A673 (cell line): Measurements from ENCODE around the gene FAM184B. TPM values are rescaled to one million over a fixed set of nuclear protein-coding genes. Genes with fewer than 3 reads are reported as not detected.

Source experiments
- BruUV-seq: library from RNA; stranded (reverse); fragments of 400-500 nt; replicated peaks from 2 replicates; lab custom pipeline; 2021; lab: Mats Ljungman, UMichigan
- CTCF ChIA-PET: fragments of 300-600 bp; sonication (Branson Sonifier 250); formaldehyde crosslinking; loops from one replicate; lab custom pipeline; 2022; ENCODE audit warnings: antibody characterized with exemption; lab: Charles Lee
- POLR2A ChIA-PET: fragments of 300-600 bp; sonication (Branson Sonifier 250); formaldehyde crosslinking; loops from one replicate; lab custom pipeline; 2022; ENCODE audit warnings: antibody characterized with exemption; ENCODE audit not compliant: low non-redundant PET; lab: Charles Lee
- DNase-seq: peaks from one replicate; pipeline ENCODE4 v3.0.0-alpha.2; 2015; ENCODE audit warnings: low spot score
- H3K27ac ChIP-seq: fragments of 200-600 bp; sonication (generic); 2 replicates; pipeline ENCODE4 v1.5.1; 2016; ENCODE audit warnings: mixed run types, low read depth, mild to moderate bottlenecking, mixed read lengths, antibody characterized with exemption, low read length; ENCODE audit not compliant: poor library complexity, severe bottlenecking
- H3K27me3 ChIP-seq: fragments of 200-600 bp; sonication (generic); replicated peaks from 2 replicates; pipeline ENCODE4 v1.6.1; 2017; ENCODE audit warnings: mixed run types, low read depth, mild to moderate bottlenecking, mixed read lengths, antibody characterized with exemption, low read length; ENCODE audit not compliant: insufficient read depth, poor library complexity
- H3K36me3 ChIP-seq: fragments of 200-600 bp; sonication (generic); 2 replicates; pipeline ENCODE4 v1.6.1; 2016; ENCODE audit warnings: mixed run types, mild to moderate bottlenecking, mixed read lengths, antibody characterized with exemption, low read length; ENCODE audit not compliant: insufficient read depth, poor library complexity, severe bottlenecking
- H3K4me1 ChIP-seq: fragments of 200-600 bp; sonication (generic); 2 replicates; pipeline ENCODE4 v1.6.1; 2017; ENCODE audit warnings: mixed run types, mild to moderate bottlenecking, mixed read lengths, antibody characterized with exemption, low read length; ENCODE audit not compliant: insufficient read depth, poor library complexity, severe bottlenecking
- H3K4me3 ChIP-seq: fragments of 200-600 bp; sonication (generic); 2 replicates; pipeline ENCODE4 v1.5.1; 2016; ENCODE audit warnings: low read depth, mixed run types, mild to moderate bottlenecking, mixed read lengths, low read length; ENCODE audit not compliant: poor library complexity, severe bottlenecking
- H3K9me3 ChIP-seq: fragments of 200-600 bp; sonication (generic); 2 replicates; pipeline ENCODE4 v1.6.1; 2016; ENCODE audit warnings: mixed run types, low read depth, mild to moderate bottlenecking, mixed read lengths, antibody characterized with exemption, low read length; ENCODE audit not compliant: poor library complexity, severe bottlenecking
- EZH2 ChIP-seq: fragments of 200-600 bp; sonication (generic); IDR thresholded peaks from 2 replicates; pipeline ENCODE4 v1.6.1; 2017; ENCODE audit warnings: borderline replicate concordance, low read depth, mild to moderate bottlenecking, mixed read lengths, antibody characterized with exemption, low read length; ENCODE audit not compliant: poor library complexity, severe bottlenecking
- intact Hi-C: fragments of 100-400 bp; cut with micrococcal nuclease; formaldehyde crosslinking; loops from one replicate; pipeline ENCODE4 v1.10.0; 2022; ENCODE audit not compliant: unreplicated experiment
- total RNA-seq: library from RNA; stranded (reverse); gene quantifications from 2 replicates; pipeline ENCODE4 v1.2.3, GENCODE V29; 2021
- TF ChIP-seq, protein P1 (sequence below): fragments of 300-800, 200-600 bp; sonication (generic); conservative IDR thresholded peaks from 2 replicates; pipeline ENCODE4 v1.5.1; 2017; ENCODE audit warnings: low read depth, mild to moderate bottlenecking, antibody characterized with exemption, low read length, moderate library complexity, mixed read lengths

The FAM184B gene
- total RNA-seq, 1 experiment from 2014 or later: 0.26 TPM

- H3K36me3 ChIP-seq: peaks cover 36% of the 10 kb centered on the region
- CTCF ChIA-PET: no interaction called here
- no peaks in the 10 kb centered on the region for H3K27me3 ChIP-seq
Observed at GRCh38 chr4:17635056-17635455, 146.4 kb downstream of the FAM184B start.

DNA sequence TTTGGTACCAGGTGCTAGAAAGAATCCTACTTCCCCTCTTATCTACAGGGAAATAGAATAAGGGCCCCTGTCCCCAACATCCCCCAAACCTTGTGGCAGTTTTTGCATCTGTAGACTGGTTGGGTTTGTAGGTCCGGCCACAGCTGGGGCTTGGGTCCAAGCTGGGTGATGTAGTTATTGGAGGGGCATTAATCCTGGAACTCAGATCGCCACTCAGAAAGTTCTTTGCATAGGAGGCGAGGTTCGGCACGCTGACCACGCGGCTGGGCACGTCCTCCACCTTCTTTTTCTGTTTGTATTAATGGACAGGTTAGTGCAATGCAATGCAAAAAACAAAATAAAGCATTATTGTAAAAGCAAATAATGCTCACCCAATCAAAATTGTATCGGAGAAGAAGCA is 147.8 kb downstream of the FAM184B start:
- BruUV-seq: no TSS peak

More at GRCh38 chr4:17635056-17635455, 146.4 kb downstream of the FAM184B start:
- no peak for TF ChIP-seq EZH2
- TF ChIP-seq, protein P1, sequence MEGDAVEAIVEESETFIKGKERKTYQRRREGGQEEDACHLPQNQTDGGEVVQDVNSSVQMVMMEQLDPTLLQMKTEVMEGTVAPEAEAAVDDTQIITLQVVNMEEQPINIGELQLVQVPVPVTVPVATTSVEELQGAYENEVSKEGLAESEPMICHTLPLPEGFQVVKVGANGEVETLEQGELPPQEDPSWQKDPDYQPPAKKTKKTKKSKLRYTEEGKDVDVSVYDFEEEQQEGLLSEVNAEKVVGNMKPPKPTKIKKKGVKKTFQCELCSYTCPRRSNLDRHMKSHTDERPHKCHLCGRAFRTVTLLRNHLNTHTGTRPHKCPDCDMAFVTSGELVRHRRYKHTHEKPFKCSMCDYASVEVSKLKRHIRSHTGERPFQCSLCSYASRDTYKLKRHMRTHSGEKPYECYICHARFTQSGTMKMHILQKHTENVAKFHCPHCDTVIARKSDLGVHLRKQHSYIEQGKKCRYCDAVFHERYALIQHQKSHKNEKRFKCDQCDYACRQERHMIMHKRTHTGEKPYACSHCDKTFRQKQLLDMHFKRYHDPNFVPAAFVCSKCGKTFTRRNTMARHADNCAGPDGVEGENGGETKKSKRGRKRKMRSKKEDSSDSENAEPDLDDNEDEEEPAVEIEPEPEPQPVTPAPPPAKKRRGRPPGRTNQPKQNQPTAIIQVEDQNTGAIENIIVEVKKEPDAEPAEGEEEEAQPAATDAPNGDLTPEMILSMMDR: no peak
- DNase-seq: no peak
- intact Hi-C loops: no loop called here
- no peaks in the 10 kb centered on the region for H3K9me3 ChIP-seq
- H3K4me3 ChIP-seq: no peak overlapping the region
- POLR2A ChIA-PET: no interaction called here
- no TSS peak for BruUV-seq
- H3K4me1 ChIP-seq: no peaks in the 10 kb centered on the region
- H3K27ac ChIP-seq: no peak overlapping the region

DNA sequence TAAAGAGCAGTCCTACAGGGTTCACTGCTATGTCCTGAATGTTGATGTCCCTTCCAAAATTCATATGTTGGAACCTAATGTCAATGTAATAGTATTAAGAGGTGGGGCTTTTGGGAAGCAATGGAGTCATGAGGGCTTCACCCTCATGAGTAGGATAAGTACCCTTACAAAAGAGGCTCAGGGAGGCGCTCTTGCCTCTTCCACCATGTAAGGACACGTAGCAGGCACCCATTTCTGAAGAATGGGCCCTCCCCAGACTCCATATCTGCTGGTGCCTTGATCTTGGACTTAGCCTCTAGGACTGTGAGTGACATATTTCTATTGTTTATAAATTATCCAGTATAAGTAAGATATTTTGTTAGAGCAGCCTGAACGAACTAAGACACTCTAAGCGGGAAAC is 151.2 kb downstream of the FAM184B start:
- H3K27ac ChIP-seq: no peak overlapping the region
- DNase-seq: no peak
- no peak overlapping the region for H3K4me3 ChIP-seq
- H3K27me3 ChIP-seq: no peaks in the 10 kb centered on the region
- TF ChIP-seq EZH2: no peak
- TF ChIP-seq, protein P1: no peak
- ChIA-PET CTCF (no interaction called here), POLR2A (no interaction called here)
- no TSS peak for BruUV-seq
- no peaks in the 10 kb centered on the region for H3K4me1 ChIP-seq
- intact Hi-C loops: no loop called here
- H3K9me3 ChIP-seq: no peaks in the 10 kb centered on the region
- peaks cover 77% of the 10 kb centered on the region for H3K36me3 ChIP-seq

More for the DNA sequence above, 147.8 kb downstream of the FAM184B start:
- Histone ChIP-seq H3K36me3 (peaks cover 46% of the 10 kb centered on the region), H3K4me1 (no peaks in the 10 kb centered on the region), H3K27ac (no peak overlapping the region), H3K9me3 (no peaks in the 10 kb centered on the region), H3K4me3 (no peak overlapping the region), H3K27me3 (no peaks in the 10 kb centered on the region)
- intact Hi-C loops: no loop called here
- ChIA-PET CTCF (no interaction called here), POLR2A (no interaction called here)
- no peak for TF ChIP-seq EZH2
- TF ChIP-seq, protein P1: no peak
- no peak for DNase-seq
